HepG2 (cell line): Measurements from ENCODE around the gene SIRT6.
"Not testable (repeated sequence)": the region's sequence is repeated elsewhere in the genome, so short reads cannot be mapped to it uniquely, and the experiment has no call there.

Source experiments
- CTCF ChIP-seq: sonication (generic); formaldehyde crosslinking; IDR thresholded peaks from 2 replicates; pipeline ENCODE4 v1.5.0; 2020; ENCODE audit warnings: mild to moderate bottlenecking, missing genetic modification reagents, moderate library complexity
- MYC ChIP-seq: sonication (generic); formaldehyde crosslinking; IDR thresholded peaks from 2 replicates; pipeline ENCODE4 v1.9.0; 2021; ENCODE audit warnings: missing genetic modification reagents, borderline replicate concordance
- SUZ12 ChIP-seq: fragments of 150-350 bp; IDR thresholded peaks from 2 replicates; pipeline ENCODE4 v1.6.1; 2014; ENCODE audit warnings: low read depth, low read length
- ZFX ChIP-seq: sonication (generic); formaldehyde crosslinking; IDR thresholded peaks from 2 replicates; pipeline ENCODE4 v1.4.0; 2020; ENCODE audit warnings: mild to moderate bottlenecking, low read depth, missing genetic modification reagents, moderate library complexity
- ZNF124 ChIP-seq: sonication (generic); formaldehyde crosslinking; IDR thresholded peaks from 2 replicates; pipeline ENCODE4 v1.4.0; 2020; ENCODE audit warnings: missing genetic modification reagents
- ZNF572 ChIP-seq: sonication (generic); formaldehyde crosslinking; IDR thresholded peaks from 2 replicates; pipeline ENCODE4 v1.5.1; 2020; ENCODE audit warnings: mild to moderate bottlenecking, missing genetic modification reagents

DNA sequence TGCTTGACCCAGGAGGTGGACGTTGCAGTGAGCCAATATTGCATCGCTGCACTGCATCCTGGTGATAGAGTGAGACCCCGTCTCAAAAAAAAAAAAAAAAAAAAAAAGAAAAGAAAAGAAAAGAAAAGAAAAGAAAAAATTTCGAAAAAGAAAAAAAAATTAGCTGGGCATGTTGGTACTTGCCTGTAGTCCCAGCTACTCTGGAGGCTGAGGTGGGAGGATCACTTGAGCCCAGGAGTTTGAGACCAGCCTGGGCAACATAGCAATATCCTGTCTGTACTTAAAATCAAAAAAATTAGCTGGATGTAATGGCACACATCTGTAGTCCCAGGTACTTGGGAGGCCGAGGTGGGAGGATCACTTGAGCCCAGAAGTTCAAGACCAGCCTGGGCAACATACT is 49.8 kb upstream of the SIRT6 start:
- not testable (repeated sequence) for TF ChIP-seq ZFX (CRISPR knock-in tag); MYC; ZNF124 (CRISPR knock-in tag); CTCF (CRISPR knock-in tag); ZNF572 (CRISPR knock-in tag); SUZ12
